ENCODE results near the gene CEACAM21. TPM values are rescaled to one million over a fixed set of nuclear protein-coding genes. Genes with fewer than 3 reads are reported as not detected.

Gene CEACAM21
- total and polyA plus RNA-seq, 5 donors = 0.36 to 1.6 (median 0.78) TPM

- intact Hi-C loops (cut with DNase I) = loop anchor here in 1 of 4 donors (10.0 kb wide), 1 partner anchor 83 kb away; no protein-coding TSS in a partner anchor
- DNase-seq (no peak), ATAC-seq (peak in 1 of 2 donors; percentile 38)
- Histone ChIP-seq H3K27me3 (ENCODE audit: control insufficient read depth, insufficient read depth) (no peaks in the 10 kb centered on the region), H3K9me3 (ENCODE audit: control insufficient read depth, low read length) (no peaks in the 10 kb centered on the region), H3K4me1 (ENCODE audit: control insufficient read depth, insufficient read depth, low read length) (no peaks in the 10 kb centered on the region), H3K27ac (ENCODE audit: low read length) (no peak overlapping the region), H3K4me3 (ENCODE audit: low read length) (no peak overlapping the region)
- WGBS = 45% methylated on average over 1 of the region's 1 CpG
These were observed 38.2 kb upstream of the CEACAM21 start for GRCh38 chr19:41537789-41538188.

GRCh38 chr19:41540041-41540695 lies 35.8 kb upstream of the CEACAM21 start:
- 54% methylated on average over 11 of the region's 11 CpGs for WGBS
- intact Hi-C loops (cut with DNase I) = no loop called here
- no peaks in the 10 kb centered on the region for H3K4me1 ChIP-seq (ENCODE audit: control insufficient read depth, insufficient read depth, low read length)
- ATAC-seq = no peak
- no peak for DNase-seq
- no peaks in the 10 kb centered on the region for H3K9me3 ChIP-seq (ENCODE audit: control insufficient read depth, low read length)
- no peak overlapping the region for H3K4me3 ChIP-seq (ENCODE audit: low read length)
- no peak overlapping the region for H3K27ac ChIP-seq (ENCODE audit: low read length)
- H3K27me3 ChIP-seq (ENCODE audit: control insufficient read depth, insufficient read depth) = no peaks in the 10 kb centered on the region

DNA sequence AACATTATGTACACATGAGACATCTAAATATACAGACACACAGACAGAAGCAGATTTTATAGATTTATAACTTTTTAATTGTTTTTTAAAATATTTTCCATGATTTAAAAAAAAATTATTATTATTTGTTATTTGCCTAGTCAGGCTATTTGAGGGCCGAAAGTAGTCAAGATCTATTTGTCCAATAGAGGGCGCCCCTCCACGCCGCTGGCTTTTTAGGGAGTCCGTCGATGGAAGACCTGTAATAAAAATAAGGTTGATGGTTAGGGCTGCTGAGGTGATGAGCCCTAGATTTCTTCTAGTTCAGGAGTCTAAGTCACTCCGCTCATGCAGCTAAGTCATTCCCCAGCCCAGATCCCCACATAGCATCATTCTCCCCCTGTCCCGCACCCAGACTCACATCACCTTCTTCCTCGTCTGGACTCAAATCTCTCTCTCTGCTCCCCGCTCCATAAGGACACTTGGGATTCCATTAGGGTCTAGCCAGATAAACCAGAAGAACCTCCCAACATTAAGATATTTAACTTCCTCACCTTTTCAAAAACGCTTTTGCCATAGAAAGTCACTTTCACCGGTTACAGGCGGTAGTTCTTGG lies 33.9 kb upstream of the CEACAM21 start:
- H3K9me3 ChIP-seq (ENCODE audit: control insufficient read depth, low read length) = no peaks in the 10 kb centered on the region
- no peak overlapping the region for H3K27ac ChIP-seq (ENCODE audit: low read length)
- no peaks in the 10 kb centered on the region for H3K27me3 ChIP-seq (ENCODE audit: control insufficient read depth, insufficient read depth)
- DNase-seq (peak; percentile 51 to 77 (median 71)), ATAC-seq (peak in 1 of 2 donors; percentile 35)
- H3K4me1 ChIP-seq (ENCODE audit: control insufficient read depth, insufficient read depth, low read length) = peaks cover 4% of the 10 kb centered on the region
- intact Hi-C loops (cut with DNase I) = loop anchor here in 1 of 4 donors (2.0 kb wide), 1 partner anchor 19 kb away; no protein-coding TSS in a partner anchor
- H3K4me3 ChIP-seq (ENCODE audit: low read length) = no peak overlapping the region
- 49% methylated on average over 13 of the region's 13 CpGs for WGBS

DNA sequence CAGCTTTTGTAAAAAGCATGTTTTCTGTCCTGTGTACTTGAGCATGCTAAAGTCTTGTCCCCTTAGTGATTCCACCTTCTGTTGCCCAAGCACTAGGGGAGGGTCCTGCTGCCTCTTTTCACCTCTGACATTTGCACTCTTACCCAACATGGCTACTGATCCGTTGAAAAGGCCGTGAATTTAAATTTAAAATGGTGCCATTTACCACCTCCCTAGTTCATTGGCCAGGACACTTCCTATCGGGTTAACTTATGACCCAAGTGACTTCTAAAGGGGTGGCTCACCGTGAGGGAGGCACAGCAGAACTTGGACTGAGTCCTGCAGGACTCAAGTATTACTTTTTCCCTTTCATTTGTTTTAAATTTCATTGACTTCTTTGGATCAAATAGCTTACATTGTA lies 33.3 kb upstream of the CEACAM21 start:
- DNase-seq (no peak), ATAC-seq (no peak)
- no peaks in the 10 kb centered on the region for H3K27me3 ChIP-seq (ENCODE audit: control insufficient read depth, insufficient read depth)
- 75% methylated on average over 4 of the region's 4 CpGs for WGBS
- H3K9me3 ChIP-seq (ENCODE audit: control insufficient read depth, low read length) = no peaks in the 10 kb centered on the region
- H3K4me3 ChIP-seq (ENCODE audit: low read length) = no peak overlapping the region
- H3K27ac ChIP-seq (ENCODE audit: low read length) = no peak overlapping the region
- intact Hi-C loops (cut with DNase I) = loop anchor here in 1 of 4 donors (2.0 kb wide), 1 partner anchor 18 kb away; no protein-coding TSS in a partner anchor
- H3K4me1 ChIP-seq (ENCODE audit: control insufficient read depth, insufficient read depth, low read length) = peaks cover 4% of the 10 kb centered on the region

DNA sequence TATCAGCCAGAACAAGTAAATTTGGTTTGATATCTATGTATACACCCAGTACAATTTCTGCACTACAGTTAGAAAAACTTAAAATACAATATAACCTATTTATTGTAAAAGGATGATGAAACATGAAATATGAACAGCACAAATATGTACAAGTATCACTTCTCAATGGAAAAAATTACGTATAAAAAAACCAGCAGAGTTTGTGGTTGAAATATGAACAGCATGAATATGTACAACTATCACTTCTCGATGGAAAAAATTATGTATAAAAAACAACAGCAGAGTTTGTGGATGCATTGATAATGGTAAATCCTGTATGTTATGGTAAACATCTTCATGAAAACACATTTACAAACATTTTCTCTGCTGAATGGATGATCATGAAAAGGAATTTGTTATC lies 32.4 kb upstream of the CEACAM21 start:
- no peaks in the 10 kb centered on the region for H3K27me3 ChIP-seq (ENCODE audit: control insufficient read depth, insufficient read depth)
- 84% methylated on average over 2 of the region's 2 CpGs for WGBS
- intact Hi-C loops (cut with DNase I) = loop anchor here in 1 of 4 donors (2.0 kb wide), 1 partner anchor 17 kb away; no protein-coding TSS in a partner anchor

DNA sequence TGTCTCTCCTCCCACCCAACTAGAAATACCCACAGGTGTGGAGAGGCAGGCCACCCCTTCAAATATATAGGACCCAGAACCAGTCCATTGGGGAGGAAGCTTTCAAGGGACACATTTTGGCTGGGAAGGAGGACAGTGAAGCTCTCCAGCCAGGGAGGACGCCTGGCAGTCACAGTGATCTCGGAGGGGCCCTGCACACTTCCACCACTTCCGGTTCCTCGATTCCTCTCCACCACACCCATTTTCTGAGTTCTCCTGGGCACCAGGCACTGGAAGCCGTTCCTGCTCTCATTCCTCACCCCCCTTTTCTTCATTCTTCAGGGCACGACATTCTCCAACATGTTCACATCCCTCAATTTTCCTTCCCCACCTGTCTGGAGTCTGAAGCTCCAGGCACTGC lies 30.4 kb upstream of the CEACAM21 start:
- ATAC-seq (peak in 1 of 2 donors; percentile 54), DNase-seq (no peak)
- intact Hi-C loops (cut with DNase I) = no loop called here
- Histone ChIP-seq H3K4me1 (ENCODE audit: control insufficient read depth, insufficient read depth, low read length) (peaks cover 4% of the 10 kb centered on the region), H3K4me3 (ENCODE audit: low read length) (no peak overlapping the region), H3K27ac (ENCODE audit: low read length) (no peak overlapping the region), H3K27me3 (ENCODE audit: control insufficient read depth, insufficient read depth) (no peaks in the 10 kb centered on the region), H3K9me3 (ENCODE audit: control insufficient read depth, low read length) (no peaks in the 10 kb centered on the region)
- 42% methylated on average over 6 of the region's 6 CpGs for WGBS

More for the DNA sequence above, 32.4 kb upstream of the CEACAM21 start:
- peaks cover 4% of the 10 kb centered on the region for H3K4me1 ChIP-seq (ENCODE audit: control insufficient read depth, insufficient read depth, low read length)
- ATAC-seq = no peak
- no peak overlapping the region for H3K4me3 ChIP-seq (ENCODE audit: low read length)
- no peak for DNase-seq
- H3K27ac ChIP-seq (ENCODE audit: low read length) = no peak overlapping the region
- no peaks in the 10 kb centered on the region for H3K9me3 ChIP-seq (ENCODE audit: control insufficient read depth, low read length)

- Histone ChIP-seq H3K27ac (ENCODE audit: low read length) (no peak overlapping the region), H3K27me3 (ENCODE audit: control insufficient read depth, insufficient read depth) (no peaks in the 10 kb centered on the region), H3K4me3 (ENCODE audit: low read length) (no peak overlapping the region), H3K9me3 (ENCODE audit: control insufficient read depth, low read length) (no peaks in the 10 kb centered on the region), H3K4me1 (ENCODE audit: control insufficient read depth, insufficient read depth, low read length) (peaks cover 4% of the 10 kb centered on the region)
- intact Hi-C loops (cut with DNase I) = no loop called here
- WGBS = 22% methylated on average over 6 of the region's 6 CpGs
- ATAC-seq = peak; percentile 59 to 71
- peak in 2 of 3 donors; percentile 62 to 70 for DNase-seq
These were observed 29.6 kb upstream of the CEACAM21 start for GRCh38 chr19:41546386-41546789.

DNA sequence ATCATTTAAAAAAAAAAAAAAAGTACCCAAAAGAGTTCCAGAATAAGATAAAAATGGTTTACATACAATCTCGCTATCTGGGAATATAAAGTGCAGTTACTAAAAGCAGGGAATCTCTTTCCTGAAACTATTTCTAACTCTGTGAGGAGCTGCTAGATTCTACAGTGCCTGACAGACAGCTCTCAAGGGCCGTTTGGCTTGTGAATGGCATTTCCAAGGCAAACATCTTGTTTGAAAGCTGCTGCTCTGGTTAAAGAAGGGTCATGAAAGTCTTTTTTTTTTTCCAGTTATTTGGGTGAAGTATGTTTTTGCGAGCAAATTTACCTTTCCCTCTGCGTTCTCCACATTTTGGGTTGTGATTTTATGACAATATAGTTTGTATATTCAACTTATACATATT lies 29.0 kb upstream of the CEACAM21 start:
- Histone ChIP-seq H3K27ac (ENCODE audit: low read length) (no peak overlapping the region), H3K4me1 (ENCODE audit: control insufficient read depth, insufficient read depth, low read length) (peaks cover 4% of the 10 kb centered on the region), H3K4me3 (ENCODE audit: low read length) (no peak overlapping the region), H3K9me3 (ENCODE audit: control insufficient read depth, low read length) (no peaks in the 10 kb centered on the region), H3K27me3 (ENCODE audit: control insufficient read depth, insufficient read depth) (no peaks in the 10 kb centered on the region)
- intact Hi-C loops (cut with DNase I) = no loop called here
- WGBS = 64% methylated on average over 4 of the region's 4 CpGs
- ATAC-seq = no peak
- DNase-seq = no peak

GRCh38 chr19:41547569-41547968 lies 28.4 kb upstream of the CEACAM21 start:
- Histone ChIP-seq H3K27ac (ENCODE audit: low read length) (no peak overlapping the region), H3K4me1 (ENCODE audit: control insufficient read depth, insufficient read depth, low read length) (peaks cover 4% of the 10 kb centered on the region), H3K9me3 (ENCODE audit: control insufficient read depth, low read length) (no peaks in the 10 kb centered on the region), H3K27me3 (ENCODE audit: control insufficient read depth, insufficient read depth) (no peaks in the 10 kb centered on the region), H3K4me3 (ENCODE audit: low read length) (no peak overlapping the region)
- intact Hi-C loops (cut with DNase I) = no loop called here
- ATAC-seq = no peak
- WGBS = 64% methylated on average over 2 of the region's 2 CpGs
- DNase-seq = no peak

- H3K4me1 ChIP-seq (ENCODE audit: control insufficient read depth, insufficient read depth, low read length) = peaks cover 4% of the 10 kb centered on the region
- intact Hi-C loops (cut with DNase I) = no loop called here
- DNase-seq (no peak), ATAC-seq (no peak)
- no peaks in the 10 kb centered on the region for H3K9me3 ChIP-seq (ENCODE audit: control insufficient read depth, low read length)
- no peaks in the 10 kb centered on the region for H3K27me3 ChIP-seq (ENCODE audit: control insufficient read depth, insufficient read depth)
- H3K4me3 ChIP-seq (ENCODE audit: low read length) = no peak overlapping the region
- no peak overlapping the region for H3K27ac ChIP-seq (ENCODE audit: low read length)
- WGBS = 42% methylated on average over 4 of the region's 4 CpGs
These were observed 27.9 kb upstream of the CEACAM21 start for GRCh38 chr19:41548047-41548446.

GRCh38 chr19:41548954-41549688 lies 26.8 kb upstream of the CEACAM21 start:
- no peaks in the 10 kb centered on the region for H3K27me3 ChIP-seq (ENCODE audit: control insufficient read depth, insufficient read depth)
- H3K4me3 ChIP-seq (ENCODE audit: low read length) = peak overlapping the region; percentile 47
- intact Hi-C loops (cut with DNase I) = no loop called here
- peak overlapping the region; percentile 70 for H3K27ac ChIP-seq (ENCODE audit: low read length)
- DNase-seq (no peak), ATAC-seq (peak; percentile 59 to 89)
- peaks cover 4% of the 10 kb centered on the region for H3K4me1 ChIP-seq (ENCODE audit: control insufficient read depth, insufficient read depth, low read length)
- 19% methylated on average over 9 of the region's 9 CpGs for WGBS
- no peaks in the 10 kb centered on the region for H3K9me3 ChIP-seq (ENCODE audit: control insufficient read depth, low read length)
